SU-DHL-6 (cell line): ENCODE measurements around the gene PPIL6.
"Not testable (repeated sequence)": the region's sequence is repeated elsewhere in the genome, so short reads cannot be mapped to it uniquely, and the experiment has no call there.

ENCODE experiments used
- H2AFZ ChIP-seq: fragments of 200-600 bp; sonication (generic); 2 replicates; pipeline ENCODE4 v1.6.1; 2014; ENCODE audit warnings: low read depth, mild to moderate bottlenecking, moderate library complexity, mixed read lengths, antibody characterized with exemption, low read length; ENCODE audit not compliant: severe bottlenecking
- H3F3A ChIP-seq: fragments of 200-600 bp; shearing (Covaris generic); 2 replicates; pipeline ENCODE4 v1.6.0; 2016; ENCODE audit warnings: antibody characterized with exemption, mild to moderate bottlenecking; ENCODE audit not compliant: insufficient read depth
- H3K27ac ChIP-seq: fragments of 200-600 bp; sonication (generic); 2 replicates; pipeline ENCODE4 v1.5.1; 2016; ENCODE audit warnings: low read depth, mild to moderate bottlenecking, low read length, moderate library complexity, mixed read lengths
- H3K27me3 ChIP-seq: fragments of 200-600 bp; sonication (generic), shearing (Covaris generic); 2 replicates; pipeline ENCODE4 v1.6.0; 2014; ENCODE audit warnings: mild to moderate bottlenecking, low read length
- H3K36me3 ChIP-seq: fragments of 200-600 bp; sonication (generic); 2 replicates; pipeline ENCODE4 v1.6.1; 2014; ENCODE audit warnings: mild to moderate bottlenecking, low read length, mixed read lengths
- H3K4me2 ChIP-seq: fragments of 300-600, 200-600 bp; shearing (Covaris generic), sonication (generic); 2 replicates; pipeline ENCODE4 v1.6.0; 2014; ENCODE audit warnings: low read length, low read depth, mild to moderate bottlenecking; ENCODE audit not compliant: poor library complexity, severe bottlenecking
- H3K4me3 ChIP-seq: fragments of 200-600 bp; sonication (generic); 2 replicates; pipeline ENCODE4 v1.5.1; 2014; ENCODE audit warnings: antibody characterized with exemption, low read length, mild to moderate bottlenecking, mixed read lengths; ENCODE audit not compliant: insufficient read depth, poor library complexity, severe bottlenecking
- H3K79me2 ChIP-seq: fragments of 200-600 bp; sonication (generic); 2 replicates; pipeline ENCODE4 v1.6.1; 2014; ENCODE audit warnings: mild to moderate bottlenecking, low read length, moderate library complexity; ENCODE audit not compliant: insufficient read depth
- H3K9ac ChIP-seq: fragments of 200-600 bp; sonication (generic); 2 replicates; pipeline ENCODE4 v1.7.0; 2014; ENCODE audit warnings: mild to moderate bottlenecking, low read length
- H3K9me2 ChIP-seq: fragments of 200-600 bp; sonication (generic); replicated peaks from 2 replicates; pipeline ENCODE4 v1.6.1; 2014; ENCODE audit warnings: low read length; ENCODE audit not compliant: insufficient read depth
- H3K9me3 ChIP-seq: fragments of 200-600 bp; sonication (generic); 2 replicates; pipeline ENCODE4 v1.6.1; 2014; ENCODE audit warnings: low read length, mixed read lengths; ENCODE audit not compliant: insufficient read depth
- H4K20me1 ChIP-seq: fragments of 200-600 bp; sonication (generic); 2 replicates; pipeline ENCODE4 v1.6.1; 2014; ENCODE audit warnings: low read depth, mild to moderate bottlenecking, antibody characterized with exemption, low read length, moderate library complexity, mixed read lengths
- EZH2phosphoT487 ChIP-seq: fragments of 200-600 bp; sonication (generic), shearing (Covaris generic); conservative IDR thresholded peaks from 2 replicates; pipeline ENCODE4 v1.6.1; 2018; ENCODE audit warnings: mild to moderate bottlenecking, antibody characterized with exemption, low read length, moderate library complexity, mixed read lengths
- TF ChIP-seq, protein P1 (sequence below): fragments of 200-600 bp; sonication (generic); IDR thresholded peaks from one replicate; pipeline ENCODE4 v1.5.1; 2017; ENCODE audit warnings: antibody characterized with exemption, mild to moderate bottlenecking, low read length, moderate library complexity; ENCODE audit not compliant: insufficient read depth, poor library complexity, severe bottlenecking

Gene PPIL6

DNA sequence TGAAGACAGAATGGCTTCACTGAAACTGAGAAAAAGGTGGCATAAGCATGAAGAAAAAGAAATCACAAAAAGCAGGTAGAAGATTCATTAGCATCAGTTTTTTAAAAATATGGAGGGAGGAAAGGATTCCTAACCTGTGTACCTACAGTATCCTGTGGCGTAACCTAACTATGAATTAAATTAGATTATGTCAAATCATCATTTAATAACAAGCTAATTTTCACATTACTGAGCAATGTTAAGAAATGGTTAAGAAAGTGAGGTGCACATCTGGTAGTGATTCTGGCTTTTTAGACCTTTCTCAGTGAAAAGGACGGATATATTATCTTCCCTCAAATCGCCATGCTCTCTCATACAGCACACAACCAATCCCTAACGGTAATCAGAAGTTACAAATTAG, 70.7 kb downstream of the PPIL6 start:
- Histone ChIP-seq H3K4me3 (no peak overlapping the region), H3K9ac (no peak overlapping the region), H3K4me2 (no peak overlapping the region), H3K79me2 (peaks cover 18% of the 10 kb centered on the region; the same call in 1 of the 2 replicates), H3K9me2 (no peaks in the 10 kb centered on the region), H3F3A (peaks cover 2% of the 10 kb centered on the region; the same call in 1 of the 2 replicates), H3K27ac (no peak overlapping the region), H3K36me3 (peaks cover 77% of the 10 kb centered on the region), H2AFZ (no peak overlapping the region), H3K9me3 (no peaks in the 10 kb centered on the region), H4K20me1 (no peaks in the 10 kb centered on the region), H3K27me3 (no peaks in the 10 kb centered on the region)
- TF ChIP-seq, protein P1, sequence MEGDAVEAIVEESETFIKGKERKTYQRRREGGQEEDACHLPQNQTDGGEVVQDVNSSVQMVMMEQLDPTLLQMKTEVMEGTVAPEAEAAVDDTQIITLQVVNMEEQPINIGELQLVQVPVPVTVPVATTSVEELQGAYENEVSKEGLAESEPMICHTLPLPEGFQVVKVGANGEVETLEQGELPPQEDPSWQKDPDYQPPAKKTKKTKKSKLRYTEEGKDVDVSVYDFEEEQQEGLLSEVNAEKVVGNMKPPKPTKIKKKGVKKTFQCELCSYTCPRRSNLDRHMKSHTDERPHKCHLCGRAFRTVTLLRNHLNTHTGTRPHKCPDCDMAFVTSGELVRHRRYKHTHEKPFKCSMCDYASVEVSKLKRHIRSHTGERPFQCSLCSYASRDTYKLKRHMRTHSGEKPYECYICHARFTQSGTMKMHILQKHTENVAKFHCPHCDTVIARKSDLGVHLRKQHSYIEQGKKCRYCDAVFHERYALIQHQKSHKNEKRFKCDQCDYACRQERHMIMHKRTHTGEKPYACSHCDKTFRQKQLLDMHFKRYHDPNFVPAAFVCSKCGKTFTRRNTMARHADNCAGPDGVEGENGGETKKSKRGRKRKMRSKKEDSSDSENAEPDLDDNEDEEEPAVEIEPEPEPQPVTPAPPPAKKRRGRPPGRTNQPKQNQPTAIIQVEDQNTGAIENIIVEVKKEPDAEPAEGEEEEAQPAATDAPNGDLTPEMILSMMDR, result no peak
- no peak for TF ChIP-seq EZH2phosphoT487

DNA sequence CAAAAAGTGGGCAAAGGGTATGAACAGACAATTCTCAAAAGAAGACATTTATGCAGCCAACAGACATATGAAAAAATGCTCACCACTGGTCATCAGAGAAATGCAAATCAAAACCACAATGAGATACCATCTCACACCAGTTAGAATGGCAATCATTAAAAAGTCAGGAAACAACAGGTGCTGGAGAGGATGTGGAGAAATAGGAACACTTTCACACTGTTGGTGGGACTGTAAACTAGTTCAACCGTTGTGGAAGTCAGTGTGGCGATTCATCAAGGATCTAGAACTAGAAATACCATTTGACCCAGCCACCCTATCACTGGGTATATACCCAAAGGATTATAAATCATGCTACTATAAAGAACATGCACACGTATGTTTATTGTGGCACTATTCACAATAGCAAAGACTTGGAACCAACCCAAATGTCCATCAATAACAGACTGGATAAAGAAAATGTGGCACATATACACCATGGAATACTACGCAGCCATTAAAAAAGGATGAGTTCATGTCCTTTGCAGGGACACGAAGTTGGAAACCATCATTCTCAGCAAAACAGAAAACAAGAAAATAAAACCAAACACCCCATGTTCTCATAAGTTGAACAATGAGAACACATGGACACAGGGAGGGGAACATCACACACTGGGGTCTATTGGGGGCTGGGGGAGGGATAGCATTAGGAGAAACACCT, 75.9 kb downstream of the PPIL6 start:
- not testable (repeated sequence) for H3K9ac ChIP-seq, H3K4me3 ChIP-seq, H3F3A ChIP-seq, H3K9me2 ChIP-seq, H3K79me2 ChIP-seq, H3K27ac ChIP-seq, H2AFZ ChIP-seq, H3K27me3 ChIP-seq, H3K9me3 ChIP-seq, H3K4me2 ChIP-seq, H4K20me1 ChIP-seq
- H3K36me3 ChIP-seq, result peaks cover 56% of the 10 kb centered on the region

DNA sequence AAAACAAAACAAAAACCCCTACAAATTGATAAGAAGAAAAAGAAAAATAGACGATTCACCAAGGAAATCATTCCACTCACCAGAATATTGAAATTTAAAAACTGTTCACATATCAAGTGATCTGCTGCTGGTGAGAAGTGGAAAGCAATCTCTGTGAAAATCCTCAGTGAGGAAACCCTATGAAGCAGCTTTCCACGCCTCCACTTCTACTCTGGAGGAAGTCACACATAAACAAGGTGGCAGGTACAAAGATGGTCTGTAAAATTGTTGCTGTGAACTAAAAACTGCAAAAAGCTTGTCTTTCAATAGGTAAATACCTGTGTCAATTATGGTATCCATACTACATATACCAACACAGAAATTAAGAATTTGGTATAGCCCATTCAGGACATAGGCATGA, 76.7 kb downstream of the PPIL6 start:
- Histone ChIP-seq H3K9me3 (no peaks in the 10 kb centered on the region), H3K27me3 (no peaks in the 10 kb centered on the region), H3F3A (peaks cover 2% of the 10 kb centered on the region; the same call in 1 of the 2 replicates), H3K27ac (no peak overlapping the region), H3K9ac (no peak overlapping the region), H3K36me3 (peaks cover 53% of the 10 kb centered on the region), H2AFZ (no peak overlapping the region), H3K9me2 (no peaks in the 10 kb centered on the region), H3K79me2 (peaks cover 7% of the 10 kb centered on the region; the same call in 1 of the 2 replicates), H3K4me2 (no peak overlapping the region), H4K20me1 (no peaks in the 10 kb centered on the region), H3K4me3 (no peak overlapping the region)
- TF ChIP-seq, protein P1, result no peak
- no peak for TF ChIP-seq EZH2phosphoT487

DNA sequence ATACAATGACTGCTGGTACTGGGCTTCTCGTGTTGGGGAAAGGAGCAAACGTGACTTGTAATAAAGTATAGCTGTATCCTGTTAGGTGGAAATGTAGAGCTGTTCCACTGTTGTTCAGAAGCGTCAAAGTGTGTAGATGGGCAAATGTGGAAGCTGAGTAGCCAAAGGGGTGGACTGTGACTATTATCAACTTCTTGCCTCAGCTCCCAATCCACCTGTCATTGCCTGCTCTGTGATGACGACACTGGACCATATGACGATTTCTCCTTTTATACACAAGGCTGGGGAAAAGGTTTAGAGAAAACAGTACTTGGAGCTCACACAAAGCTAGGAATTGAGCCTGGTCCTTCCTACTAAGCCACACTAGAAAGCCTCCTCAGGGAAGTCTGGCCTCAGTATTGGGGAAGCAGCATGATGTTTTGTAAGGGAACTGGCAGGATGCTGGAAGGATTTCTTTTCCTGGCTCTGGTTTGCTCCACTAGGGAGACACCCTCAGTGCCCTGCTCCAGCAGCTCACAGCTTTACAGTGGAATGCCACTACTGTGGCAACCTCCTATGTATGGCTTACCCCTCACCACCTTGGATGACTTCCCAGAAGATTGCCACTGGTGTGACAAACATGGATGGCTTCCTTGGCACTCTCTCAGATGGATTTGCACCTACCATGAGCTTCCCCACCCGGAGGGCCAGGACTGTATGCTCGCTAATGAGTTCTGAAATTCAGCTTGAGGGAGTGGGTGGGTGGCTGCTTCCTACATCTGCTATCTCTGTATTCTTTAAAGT, 78.1 kb downstream of the PPIL6 start:
- Histone ChIP-seq H3K27me3 (no peaks in the 10 kb centered on the region), H3K79me2 (peaks cover 7% of the 10 kb centered on the region; the same call in 1 of the 2 replicates), H3K9me2 (no peaks in the 10 kb centered on the region), H3K27ac (no peak overlapping the region), H3K9me3 (no peaks in the 10 kb centered on the region), H3K4me3 (no peak overlapping the region), H2AFZ (no peak overlapping the region), H3K9ac (no peak overlapping the region), H3F3A (peaks cover 1% of the 10 kb centered on the region; the same call in 1 of the 2 replicates), H3K36me3 (peaks cover 43% of the 10 kb centered on the region), H3K4me2 (no peak overlapping the region), H4K20me1 (no peaks in the 10 kb centered on the region)
- TF ChIP-seq EZH2phosphoT487, result no peak
- TF ChIP-seq, protein P1, result no peak
